Body of pancreas (tissue), 4 donors: ENCODE results near the gene CCDC190.

Source experiments
- POLR2A ChIP-seq, 3 donors: fragments of 450-650 bp; IDR thresholded peaks; one replicate each; pipeline ENCODE4 v1.6.1; 2016; ENCODE audit warnings: antibody characterized with exemption in 3 of 3, mild to moderate bottlenecking in 2 of 3
- TF ChIP-seq, protein P1 (sequence below), 7 experiments: fragments of 450-650 bp in 4 of 7; fragments of 200-600 bp in 3 of 7; sonication (generic) in 3 of 7; IDR thresholded peaks; one replicate each; pipeline ENCODE4 v1.5.1; 2016 to 2019; ENCODE audit warnings: antibody characterized with exemption in 7 of 7

GRCh38 chr1:162886705-162887104, 25.7 kb upstream of the CCDC190 start:
- TF ChIP-seq, protein P1, sequence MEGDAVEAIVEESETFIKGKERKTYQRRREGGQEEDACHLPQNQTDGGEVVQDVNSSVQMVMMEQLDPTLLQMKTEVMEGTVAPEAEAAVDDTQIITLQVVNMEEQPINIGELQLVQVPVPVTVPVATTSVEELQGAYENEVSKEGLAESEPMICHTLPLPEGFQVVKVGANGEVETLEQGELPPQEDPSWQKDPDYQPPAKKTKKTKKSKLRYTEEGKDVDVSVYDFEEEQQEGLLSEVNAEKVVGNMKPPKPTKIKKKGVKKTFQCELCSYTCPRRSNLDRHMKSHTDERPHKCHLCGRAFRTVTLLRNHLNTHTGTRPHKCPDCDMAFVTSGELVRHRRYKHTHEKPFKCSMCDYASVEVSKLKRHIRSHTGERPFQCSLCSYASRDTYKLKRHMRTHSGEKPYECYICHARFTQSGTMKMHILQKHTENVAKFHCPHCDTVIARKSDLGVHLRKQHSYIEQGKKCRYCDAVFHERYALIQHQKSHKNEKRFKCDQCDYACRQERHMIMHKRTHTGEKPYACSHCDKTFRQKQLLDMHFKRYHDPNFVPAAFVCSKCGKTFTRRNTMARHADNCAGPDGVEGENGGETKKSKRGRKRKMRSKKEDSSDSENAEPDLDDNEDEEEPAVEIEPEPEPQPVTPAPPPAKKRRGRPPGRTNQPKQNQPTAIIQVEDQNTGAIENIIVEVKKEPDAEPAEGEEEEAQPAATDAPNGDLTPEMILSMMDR (IDR thresholded peaks at IDR 0.05): no peak
- no peak for TF ChIP-seq POLR2A (IDR thresholded peaks at IDR 0.05)
